Astrocyte of the cerebellum (primary cell): Measurements from ENCODE around the gene TMEM88.

ENCODE experiments used
- DNase-seq: peaks from one replicate; pipeline ENCODE4 v3.0.0-alpha.2; 2011; ENCODE audit warnings: low read depth
- H3K4me3 ChIP-seq: 2 replicates; pipeline ENCODE4 v1.5.1; 2011; ENCODE audit warnings: mild to moderate bottlenecking, low read depth, low read length, moderate library complexity
- CTCF ChIP-seq: IDR thresholded peaks from 2 replicates; pipeline ENCODE4 v1.5.1; 2012; ENCODE audit warnings: low read length, low read depth, moderate library complexity, mild to moderate bottlenecking; ENCODE audit errors: missing control alignments
- in situ Hi-C: cut with HindIII; loops from 2 replicates; pipeline ENCODE4 v1.10.0; 2017; ENCODE audit warnings: low sequenced_read_pairs

TMEM88 gene

GRCh38 chr17:7816926-7817642, 37.8 kb upstream of the TMEM88 start:
- H3K4me3 ChIP-seq: no peak overlapping the region
- no peak for DNase-seq
- in situ Hi-C loops: loop anchor here (5.0 kb wide), 1 partner anchor 40 kb away; no protein-coding TSS in a partner anchor
- TF ChIP-seq CTCF: no peak

GRCh38 chr17:7817643-7817964, 37.3 kb upstream of the TMEM88 start:
- TF ChIP-seq CTCF: no peak

GRCh38 chr17:7818026-7818425, 36.8 kb upstream of the TMEM88 start:
- no peak for DNase-seq
- no peak for TF ChIP-seq CTCF
- in situ Hi-C loops: loop anchor here (5.0 kb wide), 1 partner anchor 41 kb away; no protein-coding TSS in a partner anchor
- H3K4me3 ChIP-seq: no peak overlapping the region

More at GRCh38 chr17:7817643-7817964, 37.3 kb upstream of the TMEM88 start:
- in situ Hi-C loops: loop anchor here (5.0 kb wide), 1 partner anchor 40 kb away; no protein-coding TSS in a partner anchor
- DNase-seq: no peak
- no peak overlapping the region for H3K4me3 ChIP-seq

- no peak for TF ChIP-seq CTCF
- in situ Hi-C loops: loop anchor here (5.0 kb wide), 1 partner anchor 42 kb away; no protein-coding TSS in a partner anchor
- DNase-seq: no peak
- no peak overlapping the region for H3K4me3 ChIP-seq
Measured at GRCh38 chr17:7818746-7819645, 35.9 kb upstream of the TMEM88 start.

DNA sequence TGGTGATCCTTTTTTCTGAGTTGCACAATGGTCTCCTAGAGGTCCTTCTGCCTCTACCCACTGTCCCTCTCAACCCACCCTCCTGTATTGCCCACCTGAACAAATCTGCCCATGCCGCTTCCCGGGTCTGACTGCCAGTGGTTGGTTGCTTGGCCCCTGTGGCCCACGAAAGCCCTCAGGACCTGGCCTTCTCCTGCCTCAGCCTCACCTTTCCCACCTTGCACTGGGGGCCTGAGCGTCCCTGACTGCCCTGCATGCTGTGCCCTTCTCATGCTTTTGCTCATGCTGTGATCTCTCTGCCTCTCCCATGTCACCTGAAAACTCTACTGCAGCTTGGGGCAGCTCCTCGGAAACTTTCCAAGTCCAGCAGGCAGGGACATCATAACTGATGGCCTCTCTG, 34.6 kb upstream of the TMEM88 start:
- no peak for DNase-seq

More for the DNA sequence above, 34.6 kb upstream of the TMEM88 start:
- in situ Hi-C loops: no loop called here
- no peak for TF ChIP-seq CTCF
- no peak overlapping the region for H3K4me3 ChIP-seq
